A673 (cell line): Measurements from ENCODE around the gene TYSND1. TPM values are rescaled to one million over a fixed set of nuclear protein-coding genes. Genes with fewer than 3 reads are reported as not detected.
"Not testable (repeated sequence)": the region's sequence is repeated elsewhere in the genome, so short reads cannot be mapped to it uniquely, and the experiment has no call there.

Experiments used
- BruUV-seq: library from RNA; stranded (reverse); fragments of 400-500 nt; replicated peaks from 2 replicates; lab custom pipeline; 2021; lab: Mats Ljungman, UMichigan
- CTCF ChIA-PET: fragments of 300-600 bp; sonication (Branson Sonifier 250); formaldehyde crosslinking; loops from one replicate; lab custom pipeline; 2022; ENCODE audit warnings: antibody characterized with exemption; lab: Charles Lee
- POLR2A ChIA-PET: fragments of 300-600 bp; sonication (Branson Sonifier 250); formaldehyde crosslinking; loops from one replicate; lab custom pipeline; 2022; ENCODE audit warnings: antibody characterized with exemption; ENCODE audit not compliant: low non-redundant PET; lab: Charles Lee
- DNase-seq: peaks from one replicate; pipeline ENCODE4 v3.0.0-alpha.2; 2015; ENCODE audit warnings: low spot score
- H3K27ac ChIP-seq: fragments of 200-600 bp; sonication (generic); 2 replicates; pipeline ENCODE4 v1.5.1; 2016; ENCODE audit warnings: mixed run types, low read depth, mild to moderate bottlenecking, mixed read lengths, antibody characterized with exemption, low read length; ENCODE audit not compliant: poor library complexity, severe bottlenecking
- H3K27me3 ChIP-seq: fragments of 200-600 bp; sonication (generic); replicated peaks from 2 replicates; pipeline ENCODE4 v1.6.1; 2017; ENCODE audit warnings: mixed run types, low read depth, mild to moderate bottlenecking, mixed read lengths, antibody characterized with exemption, low read length; ENCODE audit not compliant: insufficient read depth, poor library complexity
- H3K36me3 ChIP-seq: fragments of 200-600 bp; sonication (generic); 2 replicates; pipeline ENCODE4 v1.6.1; 2016; ENCODE audit warnings: mixed run types, mild to moderate bottlenecking, mixed read lengths, antibody characterized with exemption, low read length; ENCODE audit not compliant: insufficient read depth, poor library complexity, severe bottlenecking
- H3K4me1 ChIP-seq: fragments of 200-600 bp; sonication (generic); 2 replicates; pipeline ENCODE4 v1.6.1; 2017; ENCODE audit warnings: mixed run types, mild to moderate bottlenecking, mixed read lengths, antibody characterized with exemption, low read length; ENCODE audit not compliant: insufficient read depth, poor library complexity, severe bottlenecking
- H3K4me3 ChIP-seq: fragments of 200-600 bp; sonication (generic); 2 replicates; pipeline ENCODE4 v1.5.1; 2016; ENCODE audit warnings: low read depth, mixed run types, mild to moderate bottlenecking, mixed read lengths, low read length; ENCODE audit not compliant: poor library complexity, severe bottlenecking
- H3K9me3 ChIP-seq: fragments of 200-600 bp; sonication (generic); 2 replicates; pipeline ENCODE4 v1.6.1; 2016; ENCODE audit warnings: mixed run types, low read depth, mild to moderate bottlenecking, mixed read lengths, antibody characterized with exemption, low read length; ENCODE audit not compliant: poor library complexity, severe bottlenecking
- EZH2 ChIP-seq: fragments of 200-600 bp; sonication (generic); IDR thresholded peaks from 2 replicates; pipeline ENCODE4 v1.6.1; 2017; ENCODE audit warnings: borderline replicate concordance, low read depth, mild to moderate bottlenecking, mixed read lengths, antibody characterized with exemption, low read length; ENCODE audit not compliant: poor library complexity, severe bottlenecking
- intact Hi-C: fragments of 100-400 bp; cut with micrococcal nuclease; formaldehyde crosslinking; loops from one replicate; pipeline ENCODE4 v1.10.0; 2022; ENCODE audit not compliant: unreplicated experiment
- total RNA-seq: library from RNA; stranded (reverse); gene quantifications from 2 replicates; pipeline ENCODE4 v1.2.3, GENCODE V29; 2021
- TF ChIP-seq, protein P1 (sequence below): fragments of 300-800, 200-600 bp; sonication (generic); conservative IDR thresholded peaks from 2 replicates; pipeline ENCODE4 v1.5.1; 2017; ENCODE audit warnings: low read depth, mild to moderate bottlenecking, antibody characterized with exemption, low read length, moderate library complexity, mixed read lengths

Gene TYSND1
- total RNA-seq, 1 experiment from 2014 or later = 36.5 TPM

GRCh38 chr10:70186090-70186489 lies 39.6 kb upstream of the TYSND1 start:
- Histone ChIP-seq H3K27me3 (no peaks in the 10 kb centered on the region), H3K4me1 (peaks cover 8% of the 10 kb centered on the region), H3K4me3 (no peak overlapping the region), H3K9me3 (no peaks in the 10 kb centered on the region), H3K27ac (no peak overlapping the region), H3K36me3 (no peaks in the 10 kb centered on the region)
- no peak for DNase-seq
- no TSS peak for BruUV-seq
- ChIA-PET CTCF (no interaction called here), POLR2A (interaction anchor here (0.7 kb wide), 1 partner anchor 15 kb away, joined by 4 read pairs; no protein-coding TSS in a partner anchor)
- TF ChIP-seq, protein P1, sequence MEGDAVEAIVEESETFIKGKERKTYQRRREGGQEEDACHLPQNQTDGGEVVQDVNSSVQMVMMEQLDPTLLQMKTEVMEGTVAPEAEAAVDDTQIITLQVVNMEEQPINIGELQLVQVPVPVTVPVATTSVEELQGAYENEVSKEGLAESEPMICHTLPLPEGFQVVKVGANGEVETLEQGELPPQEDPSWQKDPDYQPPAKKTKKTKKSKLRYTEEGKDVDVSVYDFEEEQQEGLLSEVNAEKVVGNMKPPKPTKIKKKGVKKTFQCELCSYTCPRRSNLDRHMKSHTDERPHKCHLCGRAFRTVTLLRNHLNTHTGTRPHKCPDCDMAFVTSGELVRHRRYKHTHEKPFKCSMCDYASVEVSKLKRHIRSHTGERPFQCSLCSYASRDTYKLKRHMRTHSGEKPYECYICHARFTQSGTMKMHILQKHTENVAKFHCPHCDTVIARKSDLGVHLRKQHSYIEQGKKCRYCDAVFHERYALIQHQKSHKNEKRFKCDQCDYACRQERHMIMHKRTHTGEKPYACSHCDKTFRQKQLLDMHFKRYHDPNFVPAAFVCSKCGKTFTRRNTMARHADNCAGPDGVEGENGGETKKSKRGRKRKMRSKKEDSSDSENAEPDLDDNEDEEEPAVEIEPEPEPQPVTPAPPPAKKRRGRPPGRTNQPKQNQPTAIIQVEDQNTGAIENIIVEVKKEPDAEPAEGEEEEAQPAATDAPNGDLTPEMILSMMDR = no peak
- TF ChIP-seq EZH2 = no peak
- intact Hi-C loops = no loop called here

DNA sequence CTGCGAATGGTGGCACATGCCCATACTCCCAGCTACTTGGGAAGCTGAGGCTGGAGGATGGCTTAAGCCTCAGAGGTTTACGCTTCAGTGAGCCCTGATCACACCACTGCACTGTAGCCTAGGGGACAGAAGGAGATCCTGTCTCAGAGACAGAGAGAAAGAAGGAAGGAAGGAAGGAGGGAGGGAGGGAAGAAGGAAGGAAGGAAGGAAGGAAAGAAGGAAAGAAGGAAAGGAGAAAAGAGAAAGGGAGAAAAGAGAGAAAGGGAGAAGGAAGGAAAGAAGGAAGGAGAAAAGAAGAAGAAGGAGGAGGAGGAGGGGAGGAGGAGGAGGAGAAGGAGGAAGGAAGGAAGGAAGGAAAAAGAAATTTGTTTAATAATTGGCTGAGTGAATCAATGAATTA lies 36.8 kb upstream of the TYSND1 start:
- TF ChIP-seq, protein P1 = no peak
- no peak for TF ChIP-seq EZH2
- Histone ChIP-seq H3K36me3 (no peaks in the 10 kb centered on the region), H3K4me3 (no peak overlapping the region), H3K27ac (no peak overlapping the region), H3K4me1 (no peaks in the 10 kb centered on the region), H3K9me3 (peaks cover 5% of the 10 kb centered on the region), H3K27me3 (no peaks in the 10 kb centered on the region)
- BruUV-seq = no TSS peak
- intact Hi-C loops = no loop called here
- CTCF ChIA-PET = no interaction called here
- no peak for DNase-seq
- POLR2A ChIA-PET = no interaction called here

DNA sequence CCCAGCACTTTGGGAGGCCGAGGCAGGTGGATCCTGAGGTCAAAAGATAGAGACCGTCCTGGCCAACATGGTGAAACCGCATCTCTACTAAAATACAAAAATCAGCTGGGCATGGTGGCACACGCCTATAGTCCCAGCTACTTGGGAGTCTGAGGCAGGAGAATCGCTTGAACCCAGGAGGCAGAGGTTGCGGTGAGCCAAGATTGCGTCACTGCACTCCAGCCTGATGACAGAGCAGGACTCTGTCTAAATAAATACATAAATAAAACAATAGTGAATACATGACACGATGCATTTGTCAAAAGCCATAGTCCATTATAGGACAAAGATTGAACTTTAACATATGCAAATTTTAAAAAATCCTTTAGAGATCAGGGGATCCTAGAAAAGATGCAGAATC lies 32.7 kb upstream of the TYSND1 start:
- POLR2A ChIA-PET, H3K4me3 ChIP-seq, H3K27me3 ChIP-seq, H3K27ac ChIP-seq, H3K9me3 ChIP-seq, BruUV-seq, H3K36me3 ChIP-seq, intact Hi-C loops, CTCF ChIA-PET, H3K4me1 ChIP-seq, DNase-seq: not testable (repeated sequence)

- intact Hi-C loops = no loop called here
- ChIA-PET CTCF (no interaction called here), POLR2A (no interaction called here)
- H3K27ac ChIP-seq = no peak overlapping the region
- no peaks in the 10 kb centered on the region for H3K4me1 ChIP-seq
- no TSS peak for BruUV-seq
- H3K4me3 ChIP-seq = no peak overlapping the region
- no peak for TF ChIP-seq EZH2
- TF ChIP-seq, protein P1 = no peak
- H3K36me3 ChIP-seq = no peaks in the 10 kb centered on the region
- DNase-seq = no peak
- H3K27me3 ChIP-seq = no peaks in the 10 kb centered on the region
- peaks cover 5% of the 10 kb centered on the region for H3K9me3 ChIP-seq
Observed at GRCh38 chr10:70178139-70178725, 31.7 kb upstream of the TYSND1 start.
